Activated CD8-positive, alpha-beta memory T cell treated with anti-CD3 and anti-CD28 coated beads, Interleukin-2, amount 10 ng/mL, durations not matched to agents 7 days and 5 days (primary cell): ENCODE measurements around the gene PCDHGA12. TPM values are rescaled to one million over a fixed set of nuclear protein-coding genes. Genes with fewer than 3 reads are reported as not detected.
A peak's percentile ranks its signal among the peaks of the same experiment; 100 is the strongest.
"Not testable (repeated sequence)": the region's sequence is repeated elsewhere in the genome, so short reads cannot be mapped to it uniquely, and the experiment has no call there.

ENCODE experiments used
- ATAC-seq: fragments of 150-1000 bp; cut with Tn5 transposase; one replicate; pipeline ENCODE4 v1.10.0; 2021; ENCODE audit warnings: moderate library complexity
- CTCF ChIA-PET: fragments of 350-600 bp; sonication (Branson Sonifier 250); formaldehyde crosslinking; loops from one replicate; lab custom pipeline; 2021; ENCODE audit warnings: antibody characterized with exemption; lab: Charles Lee
- DNase-seq: peaks from one replicate; pipeline ENCODE4 v3.0.0-alpha.2; 2020
- H3K27ac Mint-ChIP-seq: one replicate; pipeline ENCODE4 v1.8.0; 2021; ENCODE audit warnings: mild to moderate bottlenecking, mixed read lengths
- H3K27me3 Mint-ChIP-seq: one replicate; pipeline ENCODE4 v1.8.0; 2021; ENCODE audit warnings: mixed read lengths
- H3K36me3 Mint-ChIP-seq: one replicate; pipeline ENCODE4 v1.8.0; 2021; ENCODE audit warnings: mild to moderate bottlenecking, mixed read lengths
- H3K4me1 Mint-ChIP-seq: one replicate; pipeline ENCODE4 v1.8.0; 2021; ENCODE audit warnings: mixed read lengths
- H3K4me3 Mint-ChIP-seq: one replicate; pipeline ENCODE4 v1.8.0; 2021; ENCODE audit warnings: mild to moderate bottlenecking, moderate library complexity, mixed read lengths
- H3K9me3 Mint-ChIP-seq: one replicate; pipeline ENCODE4 v1.8.0; 2022; ENCODE audit warnings: low read depth, mixed read lengths
- total RNA-seq, 2 experiments: library from RNA; stranded (reverse); gene quantifications; one replicate each; pipeline ENCODE4 v1.2.3, GENCODE V29; 2021

Gene PCDHGA12
- total RNA-seq, 2 experiments from 2014 or later, result 0.07 TPM; not detected in 1

- CTCF ChIA-PET, result interaction anchor here (1.7 to 2.4 kb wide), 2 partner anchors 80 to 143 kb away, joined by 4 to 10 read pairs; no protein-coding TSS in a partner anchor
- H3K9me3 Mint-ChIP-seq, ATAC-seq, DNase-seq, H3K4me3 Mint-ChIP-seq: not testable (repeated sequence)
- H3K4me1 Mint-ChIP-seq, result peaks cover 17% of the 10 kb centered on the region
- peaks cover 14% of the 10 kb centered on the region for H3K36me3 Mint-ChIP-seq
- peaks cover 75% of the 10 kb centered on the region for H3K27me3 Mint-ChIP-seq
- H3K27ac Mint-ChIP-seq, result peak overlapping the region; percentile 9
These were observed 15.6 kb upstream of the PCDHGA12 start for GRCh38 chr5:141414548-141415274.

- ATAC-seq, H3K4me3 Mint-ChIP-seq, H3K27ac Mint-ChIP-seq, CTCF ChIA-PET, DNase-seq, H3K9me3 Mint-ChIP-seq: not testable (repeated sequence)
- Mint-ChIP-seq H3K36me3 (peaks cover 13% of the 10 kb centered on the region), H3K27me3 (peaks cover 73% of the 10 kb centered on the region), H3K4me1 (peaks cover 17% of the 10 kb centered on the region)
These were observed 15.1 kb upstream of the PCDHGA12 start for GRCh38 chr5:141415275-141415618.

GRCh38 chr5:141417494-141418172, 12.7 kb upstream of the PCDHGA12 start, which contains the start of gene PCDHGB7:
TSS of gene PCDHGB7 (plus strand) at chr5:141417677. CDS start at chr5:141417860, 183 bp downstream.
- ATAC-seq, result peak; percentile 55
- Mint-ChIP-seq H3K4me1 (peaks cover 20% of the 10 kb centered on the region), H3K27me3 (peaks cover 84% of the 10 kb centered on the region), H3K27ac (peak within 1 kb of the TSS; percentile 35), H3K36me3 (peaks cover 11% of the 10 kb centered on the region)
- CTCF ChIA-PET, result interaction anchor here (0.6 to 2.1 kb wide), 6 partner anchors 13 to 140 kb away, joined by 3 to 8 read pairs (median 4); partner anchors contain the start of genes PCDHGA12 and PCDHGA9
- H3K4me3 Mint-ChIP-seq, H3K9me3 Mint-ChIP-seq: not testable (repeated sequence)
- DNase-seq, result peak; percentile 57

GRCh38 chr5:141419074-141419880, 11.0 kb upstream of the PCDHGA12 start:
- peaks cover 12% of the 10 kb centered on the region for H3K4me1 Mint-ChIP-seq
- ATAC-seq (no peak), DNase-seq (no peak)
- no peak overlapping the region for H3K4me3 Mint-ChIP-seq
- H3K27ac Mint-ChIP-seq, result no peak overlapping the region
- H3K36me3 Mint-ChIP-seq, result peaks cover 11% of the 10 kb centered on the region
- CTCF ChIA-PET, result interaction anchor here (1.1 to 2.1 kb wide), 5 partner anchors 11 to 145 kb away, joined by 3 to 23 read pairs (median 8); partner anchors contain the start of gene PCDHGA12
- peaks cover 8% of the 10 kb centered on the region for H3K9me3 Mint-ChIP-seq
- H3K27me3 Mint-ChIP-seq, result peaks cover 77% of the 10 kb centered on the region

- Mint-ChIP-seq H3K27me3 (peaks cover 76% of the 10 kb centered on the region), H3K27ac (peak within 1 kb of the TSS; percentile 54), H3K4me3 (peak within 1 kb of the TSS; percentile 65), H3K36me3 (peaks cover 7% of the 10 kb centered on the region), H3K4me1 (peaks cover 9% of the 10 kb centered on the region), H3K9me3 (peaks cover 8% of the 10 kb centered on the region)
- CTCF ChIA-PET, result interaction anchor here (0.8 to 2.4 kb wide), 23 partner anchors 8 to 221 kb away, joined by 3 to 23 read pairs (median 4); partner anchors contain the start of genes PCDHB11, PCDHGA10, PCDHGA12 and PCDHGA4
- ATAC-seq, result no peak
- peak; percentile 57 for DNase-seq
These were observed 9.3 kb upstream of the PCDHGA12 start, which contains the start of gene PCDHGA11 for GRCh38 chr5:141420855-141421488. TSS of gene PCDHGA11 (plus strand) at chr5:141421051. CDS start at chr5:141421228, 177 bp downstream.

GRCh38 chr5:141421489-141421855, 8.8 kb upstream of the PCDHGA12 start:
- H3K4me3 Mint-ChIP-seq, result peak overlapping the region; percentile 65
- peaks cover 7% of the 10 kb centered on the region for H3K36me3 Mint-ChIP-seq
- H3K4me1 Mint-ChIP-seq, result peaks cover 9% of the 10 kb centered on the region
- no peak for ATAC-seq
- H3K27ac Mint-ChIP-seq, result peak overlapping the region; percentile 54
- peaks cover 8% of the 10 kb centered on the region for H3K9me3 Mint-ChIP-seq
- DNase-seq, result no peak
- H3K27me3 Mint-ChIP-seq, result peaks cover 73% of the 10 kb centered on the region
- CTCF ChIA-PET, result interaction anchor here (0.6 to 2.4 kb wide), 20 partner anchors 8 to 222 kb away, joined by 3 to 23 read pairs (median 4); partner anchors contain the start of genes PCDHB11, PCDHGA10, PCDHGA12 and PCDHGA5

GRCh38 chr5:141422742-141423291, 7.5 kb upstream of the PCDHGA12 start:
- no peak for DNase-seq
- H3K36me3 Mint-ChIP-seq, result peaks cover 7% of the 10 kb centered on the region

GRCh38 chr5:141427783-141428426, 2.4 kb upstream of the PCDHGA12 start:
- Mint-ChIP-seq H3K9me3 (peaks cover 14% of the 10 kb centered on the region), H3K4me1 (peaks cover 5% of the 10 kb centered on the region), H3K36me3 (peaks cover 4% of the 10 kb centered on the region), H3K27ac (no peak overlapping the region), H3K27me3 (peaks cover 60% of the 10 kb centered on the region), H3K4me3 (no peak overlapping the region)
- ATAC-seq (no peak), DNase-seq (no peak)
- CTCF ChIA-PET, result no interaction called here

More at GRCh38 chr5:141422742-141423291, 7.5 kb upstream of the PCDHGA12 start:
- ATAC-seq, result no peak
- Mint-ChIP-seq H3K27ac (no peak overlapping the region), H3K4me3 (no peak overlapping the region), H3K4me1 (peaks cover 7% of the 10 kb centered on the region), H3K27me3 (peaks cover 73% of the 10 kb centered on the region), H3K9me3 (peaks cover 8% of the 10 kb centered on the region)
- CTCF ChIA-PET, result interaction anchor here (1.1 to 2.4 kb wide), 2 partner anchors 10 to 100 kb away, joined by 3 to 6 read pairs; partner anchors contain the start of gene PCDHGA10

GRCh38 chr5:141431286-141431685, 979 bp downstream of the PCDHGA12 start:
- DNase-seq (no peak), ATAC-seq (no peak)
- peaks cover 47% of the 10 kb centered on the region for H3K27me3 Mint-ChIP-seq
- peaks cover 18% of the 10 kb centered on the region for H3K9me3 Mint-ChIP-seq
- H3K36me3 Mint-ChIP-seq, result peaks cover 6% of the 10 kb centered on the region
- peak overlapping the region; percentile 29 for H3K4me3 Mint-ChIP-seq
- H3K27ac Mint-ChIP-seq, result no peak overlapping the region
- CTCF ChIA-PET, result interaction anchor here (1.0 to 2.2 kb wide), 8 partner anchors 11 to 101 kb away, joined by 3 to 23 read pairs (median 5); partner anchors contain the start of genes PCDHGA1, PCDHGA11, PCDHGB5 and PCDHGB7
- peaks cover 5% of the 10 kb centered on the region for H3K4me1 Mint-ChIP-seq

GRCh38 chr5:141432308-141432707, 2.0 kb downstream of the PCDHGA12 start:
- ATAC-seq, CTCF ChIA-PET, DNase-seq, H3K36me3 Mint-ChIP-seq, H3K4me1 Mint-ChIP-seq, H3K4me3 Mint-ChIP-seq: not testable (repeated sequence)
- Mint-ChIP-seq H3K9me3 (peaks cover 18% of the 10 kb centered on the region), H3K27ac (peak overlapping the region; percentile 5), H3K27me3 (peaks cover 46% of the 10 kb centered on the region)

- Mint-ChIP-seq H3K9me3 (peaks cover 18% of the 10 kb centered on the region), H3K27me3 (peaks cover 46% of the 10 kb centered on the region)
- H3K4me1 Mint-ChIP-seq, DNase-seq, H3K4me3 Mint-ChIP-seq, H3K36me3 Mint-ChIP-seq, ATAC-seq, CTCF ChIA-PET, H3K27ac Mint-ChIP-seq: not testable (repeated sequence)
These were observed 2.4 kb downstream of the PCDHGA12 start for GRCh38 chr5:141432726-141433125.
